A549 (cell line): ENCODE results near the gene GLDC. TPM values are rescaled to one million over a fixed set of nuclear protein-coding genes. Genes with fewer than 3 reads are reported as not detected.

Experiments
- ATAC-seq, 2 experiments: fragments of 200-7000 bp in 1 of 2; fragments of >200 bp in 1 of 2; cut with Nextera tagmentation in 1 of 2; cut with Tn5 transposase in 1 of 2; 3 replicates each; pipeline versions ENCODE4 v1.8.0 to v1.9.1; 2018 to 2020; ENCODE audit warnings: mild to moderate bottlenecking in 1 of 2, moderate library complexity in 1 of 2
- CTCF ChIA-PET: fragments of 300-600 bp; sonication (Branson Sonifier 250); formaldehyde crosslinking; extraction: SDS; loops from one replicate; lab custom pipeline; 2021; ENCODE audit warnings: antibody characterized with exemption, inconsistent platforms; lab: Yijun Ruan, JAX
- POLR2A ChIA-PET: fragments of 350-600 bp; formaldehyde crosslinking; extraction: SDS; loops from one replicate; lab custom pipeline; 2021; ENCODE audit warnings: antibody characterized with exemption, inconsistent platforms; lab: Yijun Ruan, JAX
- DNase-seq, 2 experiments: peaks; one replicate each; pipeline versions ENCODE4 v3.0.0 to v3.0.0-alpha.2; 2011 to 2016; ENCODE audit warnings: low read depth in 1 of 2, low spot score in 1 of 2
- FAIRE-seq: peaks from 2 replicates; lab custom pipeline; 2011; peaks lifted over from hg19 to GRCh38; lab: Jason Lieb, UNC
- H3K27ac ChIP-seq, 2 experiments: fragments of >200 bp; sonication (Bioruptor Twin); formaldehyde crosslinking; 3 replicates each; pipeline ENCODE4 v1.5.1; 2016 to 2017
- H3K4me1 ChIP-seq: fragments of >200 bp; sonication (Bioruptor Twin); formaldehyde crosslinking; 3 replicates; pipeline ENCODE4 v1.6.1; 2016
- H3K4me2 ChIP-seq: fragments of >200 bp; sonication (Bioruptor Twin); formaldehyde crosslinking; 3 replicates; pipeline ENCODE4 v1.6.1; 2016
- H3K4me3 ChIP-seq: fragments of >200 bp; sonication (Bioruptor Twin); formaldehyde crosslinking; 3 replicates; pipeline ENCODE4 v1.5.1; 2016
- H3K9me3 ChIP-seq: fragments of >200 bp; sonication (Bioruptor Twin); formaldehyde crosslinking; 3 replicates; pipeline ENCODE4 v1.6.1; 2016
- BHLHE40 ChIP-seq: IDR thresholded peaks from 2 replicates; pipeline ENCODE4 v1.6.1; 2012; ENCODE audit warnings: low read depth, low read length, inconsistent platforms
- CEBPB ChIP-seq, 2 experiments: fragments of >200 bp in 1 of 2; sonication (Bioruptor Twin) in 1 of 2; formaldehyde crosslinking in 1 of 2; IDR thresholded peaks; 2 replicates each; pipeline ENCODE4 v1.6.1; 2012 to 2016
- EHF ChIP-seq: fragments of 250-450 bp; sonication (Bioruptor Pico); IDR thresholded peaks from 2 replicates; pipeline ENCODE4 v1.5.0; 2020; ENCODE audit warnings: mild to moderate bottlenecking
- ELK1 ChIP-seq: fragments of 150-350 bp; IDR thresholded peaks from 2 replicates; pipeline ENCODE4 v1.6.1; 2014; ENCODE audit warnings: low read depth, mild to moderate bottlenecking, low read length
- FOXS1 ChIP-seq: fragments of 250-450 bp; sonication (Bioruptor Pico); IDR thresholded peaks from 2 replicates; pipeline ENCODE4 v1.5.0; 2020; ENCODE audit warnings: mild to moderate bottlenecking, moderate library complexity
- HDAC2 ChIP-seq: fragments of 200-600 bp; sonication (generic); IDR thresholded peaks from 2 replicates; pipeline ENCODE4 v1.6.1; 2016
- HEYL ChIP-seq: fragments of 250-450 bp; sonication (Bioruptor Pico); IDR thresholded peaks from 2 replicates; pipeline ENCODE4 v1.8.0; 2021; ENCODE audit warnings: mild to moderate bottlenecking, moderate library complexity
- HOXB13 ChIP-seq: fragments of 250-450 bp; sonication (Bioruptor Pico); IDR thresholded peaks from 2 replicates; pipeline ENCODE4 v1.5.0; 2020; ENCODE audit warnings: low read depth, mild to moderate bottlenecking, moderate library complexity
- JUN ChIP-seq, 2 experiments: fragments of >200 bp; sonication (Bioruptor Twin); formaldehyde crosslinking; IDR thresholded peaks; 2 replicates in 1 of 2; 3 replicates in 1 of 2; pipeline ENCODE4 v1.6.1; 2016 to 2017
- JUNB ChIP-seq: fragments of >200 bp; sonication (Bioruptor Twin); formaldehyde crosslinking; IDR thresholded peaks from 2 replicates; pipeline ENCODE4 v1.6.1; 2016
- KDM1A ChIP-seq: fragments of 200-600 bp; sonication (generic); IDR thresholded peaks from 2 replicates; pipeline ENCODE4 v1.6.1; 2016; ENCODE audit warnings: low read depth, mild to moderate bottlenecking
- KDM5A ChIP-seq: fragments of 200-600 bp; sonication (generic); IDR thresholded peaks from 2 replicates; pipeline ENCODE4 v1.6.1; 2016; ENCODE audit warnings: antibody characterized with exemption, mild to moderate bottlenecking
- MAFK ChIP-seq: fragments of 450-650 bp; IDR thresholded peaks from 2 replicates; pipeline ENCODE4 v1.6.1; 2014; ENCODE audit not compliant: partially characterized antibody
- NPAS2 ChIP-seq: fragments of 250-450 bp; sonication (Bioruptor Pico); IDR thresholded peaks from 2 replicates; pipeline ENCODE4 v1.8.0; 2022; ENCODE audit warnings: mild to moderate bottlenecking, moderate library complexity, borderline replicate concordance
- NR3C1 ChIP-seq: fragments of >200 bp; sonication (Bioruptor Twin); formaldehyde crosslinking; IDR thresholded peaks from 3 replicates; pipeline ENCODE4 v1.6.1; 2017
- PHF8 ChIP-seq: fragments of 200-600 bp; sonication (generic); IDR thresholded peaks from 2 replicates; pipeline ENCODE4 v1.6.1; 2016; ENCODE audit warnings: low read depth, mild to moderate bottlenecking, antibody characterized with exemption, moderate library complexity, borderline replicate concordance
- POLR2AphosphoS2 ChIP-seq: conservative IDR thresholded peaks from 2 replicates; pipeline ENCODE4 v1.6.1; 2012; ENCODE audit warnings: low read length, improper control_type of control experiment, inconsistent platforms
- RARB ChIP-seq: fragments of 250-450 bp; sonication (Bioruptor Pico); IDR thresholded peaks from 2 replicates; pipeline ENCODE4 v1.8.0; 2021; ENCODE audit warnings: mild to moderate bottlenecking, moderate library complexity
- REST ChIP-seq: fragments of 200-600 bp; sonication (generic); IDR thresholded peaks from 2 replicates; pipeline ENCODE4 v1.6.1; 2016; ENCODE audit warnings: antibody characterized with exemption, mild to moderate bottlenecking, moderate library complexity
- TFCP2L1 ChIP-seq: fragments of 250-450 bp; sonication (Bioruptor Pico); IDR thresholded peaks from 2 replicates; pipeline ENCODE4 v1.5.0; 2021; ENCODE audit warnings: mild to moderate bottlenecking
- USF2 ChIP-seq: fragments of 450-650 bp; IDR thresholded peaks from 2 replicates; pipeline ENCODE4 v1.6.1; 2014; ENCODE audit warnings: antibody characterized with exemption
- ZFP36 ChIP-seq: fragments of 450-650 bp; IDR thresholded peaks from 2 replicates; pipeline ENCODE4 v1.6.1; 2014; ENCODE audit warnings: borderline replicate concordance; ENCODE audit not compliant: partially characterized antibody
- ZSCAN20 ChIP-seq: fragments of 250-450 bp; sonication (Bioruptor Pico); IDR thresholded peaks from 2 replicates; pipeline ENCODE4 v1.8.0; 2022; ENCODE audit warnings: mild to moderate bottlenecking, moderate library complexity
- WGBS: methylation state at CpG from one replicate; pipeline ENCODE4 v1.1.6; 2017; ENCODE audit errors: missing lambda C conversion rate; 5-methylcytosine and 5-hydroxymethylcytosine counted together
- polyA plus RNA-seq, 4 experiments: library from polyadenylated mRNA; depleted of rRNA in 3 of 4; stranded (reverse); fragments of >200 nt; fragmentation: RNase III in 1 of 4; extraction: RNeasy Plus Mini Kit Qiagen cat#74134 plus additional on column Dnase treatment in 1 of 4; gene quantifications; 2 replicates in 3 of 4; 3 replicates in 1 of 4; pipeline ENCODE4 v1.2.3, GENCODE V29; 2011 to 2017

GLDC gene
- polyA plus RNA-seq, 2 of the 4 experiments (the other 2 are of a cell fraction), result 16.7 to 18.8 TPM

- Histone ChIP-seq H3K4me2 (no peak overlapping the region), H3K4me1 (peaks cover 25% of the 10 kb centered on the region), H3K4me3 (no peak overlapping the region), H3K27ac (peak overlapping the region; percentile 93 to 94), H3K9me3 (no peaks in the 10 kb centered on the region)
- WGBS, result 91% methylated on average over 8 of the region's 8 CpGs
- ChIA-PET CTCF (interaction anchor here (5.4 kb wide), 1 partner anchor 210 kb away, joined by 70 read pairs; no protein-coding TSS in a partner anchor), POLR2A (interaction anchor here (3.1 kb wide), 1 partner anchor 152 kb away, joined by 19 read pairs; the partner anchor contains the start of gene UHRF2)
- TF ChIP-seq NR3C1 (no peak), NPAS2 (CRISPR knock-in tag) (no peak), HEYL (CRISPR knock-in tag) (no peak), RARB (CRISPR knock-in tag) (no peak), EHF (CRISPR knock-in tag) (no peak), JUNB (no peak), CEBPB (IDR thresholded peaks at IDR 0.05) (no peak)
- ATAC-seq (no peak), DNase-seq (no peak), FAIRE-seq (no peak)
These were observed 80.2 kb downstream of the GLDC start for GRCh38 chr9:6565312-6565711.

- ChIA-PET CTCF (interaction anchor here (1.0 to 5.4 kb wide), 2 partner anchors 210 to 259 kb away, joined by 3 to 70 read pairs; no protein-coding TSS in a partner anchor), POLR2A (no interaction called here)
- H3K27ac ChIP-seq, result peak overlapping the region; percentile 93 to 94; a peak in 4 of 6 replicates
These were observed 80.7 kb downstream of the GLDC start for GRCh38 chr9:6564868-6565267.

GRCh38 chr9:6564360-6564759, 81.2 kb downstream of the GLDC start:
- no peak overlapping the region for H3K4me2 ChIP-seq
- no peak for FAIRE-seq
- no peak overlapping the region for H3K4me3 ChIP-seq
- POLR2A ChIA-PET, result no interaction called here
- ATAC-seq, result no peak
- DNase-seq, result no peak
- CTCF ChIA-PET, result interaction anchor here (1.0 to 1.4 kb wide), 2 partner anchors 12 to 258 kb away, joined by 3 to 4 read pairs; no protein-coding TSS in a partner anchor
- TF ChIP-seq FOXS1 (CRISPR knock-in tag) (no peak), PHF8 (no peak), JUN (IDR thresholded peaks at IDR 0.05) (no peak), HDAC2 (no peak), KDM1A (no peak), BHLHE40 (no peak), CEBPB (IDR thresholded peaks at IDR 0.05) (no peak), NR3C1 (no peak), RARB (CRISPR knock-in tag) (no peak), HOXB13 (CRISPR knock-in tag) (no peak), MAFK (no peak), ZSCAN20 (no peak)
- TF ChIP-seq, all 56 proteins: peak for 0
- H3K27ac ChIP-seq, result peak overlapping the region; percentile 93 to 94; a peak in 4 of 6 replicates
- no peaks in the 10 kb centered on the region for H3K9me3 ChIP-seq
- peaks cover 25% of the 10 kb centered on the region for H3K4me1 ChIP-seq
- WGBS, result 96% methylated on average over 5 of the region's 5 CpGs

More at GRCh38 chr9:6564868-6565267, 80.7 kb downstream of the GLDC start:
- ATAC-seq (no peak), DNase-seq (no peak), FAIRE-seq (no peak)
- Histone ChIP-seq H3K4me1 (peaks cover 25% of the 10 kb centered on the region), H3K4me3 (no peak overlapping the region), H3K4me2 (no peak overlapping the region), H3K9me3 (no peaks in the 10 kb centered on the region)
- 92% methylated on average over 3 of the region's 3 CpGs for WGBS
- no peak for TF ChIP-seq POLR2AphosphoS2
- TF ChIP-seq TFCP2L1 (CRISPR knock-in tag), result no peak
- no peak for TF ChIP-seq BHLHE40
- no peak for TF ChIP-seq ZFP36
- TF ChIP-seq KDM5A, result no peak
- TF ChIP-seq KDM1A, result no peak

GRCh38 chr9:6562871-6563430, 82.6 kb downstream of the GLDC start:
- no peak for FAIRE-seq
- ChIA-PET CTCF (interaction anchor here (1.2 to 2.4 kb wide), 3 partner anchors 10 to 22 kb away, joined by 3 to 7 read pairs (median 4); no protein-coding TSS in a partner anchor), POLR2A (no interaction called here)
- ATAC-seq, result no peak
- H3K27ac ChIP-seq, result peak overlapping the region in 1 of 2 experiments; percentile 52; a peak in 3 of 6 replicates
- H3K9me3 ChIP-seq, result no peaks in the 10 kb centered on the region
- H3K4me2 ChIP-seq, result no peak overlapping the region
- no peak overlapping the region for H3K4me3 ChIP-seq
- H3K4me1 ChIP-seq, result peaks cover 23% of the 10 kb centered on the region
- no peak for DNase-seq
- WGBS, result 89% methylated on average over 7 of the region's 7 CpGs
- no peak for TF ChIP-seq ZFP36
- no peak for TF ChIP-seq USF2
- no peak for TF ChIP-seq ELK1
- TF ChIP-seq ZSCAN20, result no peak
- TF ChIP-seq REST, result no peak
